ENCODE measurements around the gene IRF2. TPM values are rescaled to one million over a fixed set of nuclear protein-coding genes. Genes with fewer than 3 reads are reported as not detected.

IRF2 gene
- total RNA-seq, 3 donors from 2014 or later (not counting 1 experiment from before 2014, with no cell fraction given) = 50.6 to 68.5 (median 59.8) TPM

GRCh38 chr4:184350964-184351363, 123.4 kb downstream of the IRF2 start:
- intact Hi-C loops (cut with micrococcal nuclease) = no loop called here
- no peak for ATAC-seq
- H3K27me3 Mint-ChIP-seq (ENCODE audit: low read depth in 2 of 2) = no peaks in the 10 kb centered on the region

DNA sequence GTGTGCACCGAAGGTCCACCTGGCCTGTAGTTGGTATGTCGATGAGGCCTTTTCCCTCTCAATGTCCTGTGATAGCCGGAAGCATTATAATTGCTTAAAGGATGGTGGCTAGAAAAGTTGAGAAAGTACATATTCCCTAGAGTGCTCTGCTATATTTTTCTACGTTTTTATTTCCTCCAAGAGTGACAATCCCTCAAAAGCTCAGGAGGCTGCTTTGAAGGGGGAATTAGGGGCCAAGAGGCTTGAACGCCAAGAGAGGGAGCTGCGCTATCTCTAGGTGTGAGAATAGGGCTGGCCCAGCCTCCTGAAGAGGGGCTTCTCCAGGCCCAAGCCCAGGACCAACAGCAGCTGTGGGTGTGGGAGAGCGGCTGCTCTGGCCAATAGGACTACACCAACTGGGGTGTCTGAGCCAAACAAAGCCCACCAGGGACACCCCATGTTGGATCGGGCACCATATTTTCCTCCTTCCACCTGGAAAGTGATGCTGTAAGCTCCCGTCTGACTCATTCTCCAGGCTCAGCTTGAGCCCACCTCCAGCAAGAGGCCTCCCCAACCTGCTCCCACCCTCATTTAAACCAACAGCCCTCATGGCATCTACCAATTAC, 124.0 kb downstream of the IRF2 start:
- intact Hi-C loops (cut with micrococcal nuclease) = no loop called here
- Mint-ChIP-seq H3K27ac (no peak overlapping the region), H3K36me3 (no peaks in the 10 kb centered on the region), H3K4me1 (peaks cover 60 to 65% of the 10 kb centered on the region in 2 donors), H3K27me3 (ENCODE audit: low read depth in 2 of 2) (no peaks in the 10 kb centered on the region), H3K4me3 (no peak overlapping the region), H3K9me3 (no peaks in the 10 kb centered on the region)
- no peak for DNase-seq
- no peak overlapping the region for H3K4me3 ChIP-seq (ENCODE audit: low read length)
- TF ChIP-seq CTCF (IDR thresholded peaks at IDR 0.05) = no peak
- no peak overlapping the region for H3K27ac ChIP-seq (ENCODE audit: low read length)
- no peaks in the 10 kb centered on the region for H3K27me3 ChIP-seq (ENCODE audit: control insufficient read depth, insufficient read depth, low read length)
- no peaks in the 10 kb centered on the region for H3K9me3 ChIP-seq (ENCODE audit: control insufficient read depth, insufficient read depth, low read length)
- peaks cover 50% of the 10 kb centered on the region for H3K4me1 ChIP-seq (ENCODE audit: control insufficient read depth, insufficient read depth, low read length)
- H3K36me3 ChIP-seq (ENCODE audit: control insufficient read depth, insufficient read depth, low read length) = no peaks in the 10 kb centered on the region
- no peak for ATAC-seq
- WGBS (ENCODE audit: insufficient coverage) = 90% methylated on average over 8 of the region's 9 CpGs

More at GRCh38 chr4:184350964-184351363, 123.4 kb downstream of the IRF2 start:
- H3K27ac ChIP-seq (ENCODE audit: low read length) = no peak overlapping the region
- no peak for TF ChIP-seq CTCF (IDR thresholded peaks at IDR 0.05)
- H3K36me3 ChIP-seq (ENCODE audit: control insufficient read depth, insufficient read depth, low read length) = no peaks in the 10 kb centered on the region
- peaks cover 45% of the 10 kb centered on the region for H3K4me1 ChIP-seq (ENCODE audit: control insufficient read depth, insufficient read depth, low read length)
- H3K4me1 Mint-ChIP-seq = peaks cover 55 to 61% of the 10 kb centered on the region in 2 donors
- no peak overlapping the region for H3K4me3 ChIP-seq (ENCODE audit: low read length)
- no peak overlapping the region for H3K4me3 Mint-ChIP-seq
- no peaks in the 10 kb centered on the region for H3K36me3 Mint-ChIP-seq
- no peaks in the 10 kb centered on the region for H3K27me3 ChIP-seq (ENCODE audit: control insufficient read depth, insufficient read depth, low read length)
- H3K9me3 Mint-ChIP-seq = no peaks in the 10 kb centered on the region
- H3K9me3 ChIP-seq (ENCODE audit: control insufficient read depth, insufficient read depth, low read length) = no peaks in the 10 kb centered on the region
- no peak for DNase-seq
- WGBS (ENCODE audit: insufficient coverage) = 98% methylated on average over 5 of the region's 5 CpGs
- no peak overlapping the region for H3K27ac Mint-ChIP-seq

GRCh38 chr4:184349283-184350039, 124.9 kb downstream of the IRF2 start:
- peak overlapping the region; percentile 56 for H3K4me3 Mint-ChIP-seq
- H3K27ac Mint-ChIP-seq = peak overlapping the region in 1 of 2 donors; percentile 89
- peaks cover 50% of the 10 kb centered on the region for H3K4me1 ChIP-seq (ENCODE audit: control insufficient read depth, insufficient read depth, low read length)
- TF ChIP-seq CTCF (IDR thresholded peaks at IDR 0.05) = no peak
- ATAC-seq (no peak), DNase-seq (no peak)
- no peaks in the 10 kb centered on the region for H3K9me3 Mint-ChIP-seq
- no peak overlapping the region for H3K4me3 ChIP-seq (ENCODE audit: low read length)
- WGBS (ENCODE audit: insufficient coverage) = 84% methylated on average over 10 of the region's 11 CpGs
- H3K27ac ChIP-seq (ENCODE audit: low read length) = no peak overlapping the region
- no peaks in the 10 kb centered on the region for H3K36me3 Mint-ChIP-seq
- intact Hi-C loops (cut with micrococcal nuclease) = loop anchor here (10.0 kb wide), 3 partner anchors 85 to 185 kb away; partner anchors contain the start of gene IRF2
- H3K27me3 ChIP-seq (ENCODE audit: control insufficient read depth, insufficient read depth, low read length) = no peaks in the 10 kb centered on the region
- H3K36me3 ChIP-seq (ENCODE audit: control insufficient read depth, insufficient read depth, low read length) = no peaks in the 10 kb centered on the region
- peaks cover 57 to 61% of the 10 kb centered on the region in 2 donors for H3K4me1 Mint-ChIP-seq
- H3K9me3 ChIP-seq (ENCODE audit: control insufficient read depth, insufficient read depth, low read length) = no peaks in the 10 kb centered on the region
- no peaks in the 10 kb centered on the region for H3K27me3 Mint-ChIP-seq (ENCODE audit: low read depth in 2 of 2)
